Measurements from ENCODE around the gene AMY1B. TPM values are rescaled to one million over a fixed set of nuclear protein-coding genes. Genes with fewer than 3 reads are reported as not detected.

AMY1B gene
- not detected in 5 replicates for total RNA-seq (2022; extraction: Qiagen RNA extraction; ENCODE audit: low read depth)

DNA sequence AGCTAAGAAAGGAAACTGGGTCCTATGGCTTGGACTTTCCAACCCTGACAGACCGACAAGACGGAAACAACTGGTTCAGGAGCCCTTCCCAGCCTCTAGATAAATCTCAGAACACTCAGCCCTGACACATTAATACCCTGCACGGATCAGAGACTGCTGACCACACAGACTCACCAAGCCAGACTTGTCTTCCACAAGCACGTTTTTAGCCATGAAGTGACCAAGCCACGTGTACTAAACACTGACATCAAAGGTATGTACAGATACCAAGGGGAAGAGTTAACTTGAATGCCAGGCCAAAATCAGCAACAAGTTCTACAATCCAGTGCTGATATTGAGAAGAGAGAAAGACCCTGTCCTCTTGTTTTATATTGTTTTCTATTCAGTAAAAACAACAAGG is at the start of gene AMY1B:
Gene AMY1B, minus strand, starts transcription at position 101 of the 400 bp plus-strand sequence. CDS start 571 bp downstream, outside the sequence.

DNA sequence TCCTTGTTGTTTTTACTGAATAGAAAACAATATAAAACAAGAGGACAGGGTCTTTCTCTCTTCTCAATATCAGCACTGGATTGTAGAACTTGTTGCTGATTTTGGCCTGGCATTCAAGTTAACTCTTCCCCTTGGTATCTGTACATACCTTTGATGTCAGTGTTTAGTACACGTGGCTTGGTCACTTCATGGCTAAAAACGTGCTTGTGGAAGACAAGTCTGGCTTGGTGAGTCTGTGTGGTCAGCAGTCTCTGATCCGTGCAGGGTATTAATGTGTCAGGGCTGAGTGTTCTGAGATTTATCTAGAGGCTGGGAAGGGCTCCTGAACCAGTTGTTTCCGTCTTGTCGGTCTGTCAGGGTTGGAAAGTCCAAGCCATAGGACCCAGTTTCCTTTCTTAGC is 40.5 kb downstream of the AMY1B start, which contains the start of gene AMY1A:
Gene AMY1A, plus strand, starts transcription at position 301 of the 400 bp plus-strand sequence. CDS start 571 bp downstream, outside the sequence.

Other genes starting within 250 kb of the AMY1B start
- 5.4 to 7.6 TPM (median 5.9 TPM) in 5 replicates for gene RNPC3, start 170.5 kb downstream of the AMY1B start, total RNA-seq (2022; extraction: Qiagen RNA extraction; ENCODE audit: low read depth)
- gene AMY2B, start 124.6 kb downstream of the AMY1B start, total RNA-seq (2022; extraction: Qiagen RNA extraction; ENCODE audit: low read depth), result 0.35 to 0.84 TPM (median 0.40 TPM) in 5 replicates
- gene AMY2A, start 78.8 kb downstream of the AMY1B start, total RNA-seq (2022; extraction: Qiagen RNA extraction; ENCODE audit: low read depth), result not detected in 5 replicates
- not detected in 5 replicates for gene AMY1A, start 40.5 kb downstream of the AMY1B start, total RNA-seq (2022; extraction: Qiagen RNA extraction; ENCODE audit: low read depth)
- gene AMY1C, start 53.7 kb upstream of the AMY1B start, total RNA-seq (2022; extraction: Qiagen RNA extraction; ENCODE audit: low read depth), result not detected in 5 replicates